ENCODE data around the gene SCGB2A2.

SCGB2A2 gene

GRCh38 chr11:62269654-62270278 lies at the start of gene SCGB2A2:
SCGB2A2 (plus strand) TSS chr11:62270158; CDS start chr11:62270217, 59 bp downstream.
- DNase-seq, result no peak

- no peak for DNase-seq
Measured at GRCh38 chr11:62221498-62221897, 48.5 kb upstream of the SCGB2A2 start.

GRCh38 chr11:62223095-62223494 lies 46.9 kb upstream of the SCGB2A2 start:
- no peak for DNase-seq

DNA sequence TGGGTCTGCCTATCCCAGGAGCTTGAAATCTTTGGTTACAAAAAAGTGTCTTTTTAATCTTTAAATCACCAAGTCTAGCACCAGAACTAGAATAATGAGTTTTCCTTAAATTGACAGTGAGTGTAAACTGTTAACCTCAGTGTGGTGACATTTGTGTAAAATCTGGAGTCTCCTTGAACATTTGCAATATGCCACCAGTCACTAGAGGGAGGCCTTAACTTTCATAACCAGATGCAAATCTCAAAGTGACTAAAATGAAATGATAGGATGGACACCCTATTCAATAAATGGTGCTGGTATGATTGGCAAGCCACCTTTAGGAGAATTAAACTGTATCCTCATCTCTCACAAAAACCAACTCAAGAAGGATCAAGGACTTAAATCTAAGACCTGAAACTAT lies 36.2 kb upstream of the SCGB2A2 start:
- DNase-seq, result no peak

GRCh38 chr11:62236187-62236586 lies 33.8 kb upstream of the SCGB2A2 start:
- DNase-seq, result no peak

DNA sequence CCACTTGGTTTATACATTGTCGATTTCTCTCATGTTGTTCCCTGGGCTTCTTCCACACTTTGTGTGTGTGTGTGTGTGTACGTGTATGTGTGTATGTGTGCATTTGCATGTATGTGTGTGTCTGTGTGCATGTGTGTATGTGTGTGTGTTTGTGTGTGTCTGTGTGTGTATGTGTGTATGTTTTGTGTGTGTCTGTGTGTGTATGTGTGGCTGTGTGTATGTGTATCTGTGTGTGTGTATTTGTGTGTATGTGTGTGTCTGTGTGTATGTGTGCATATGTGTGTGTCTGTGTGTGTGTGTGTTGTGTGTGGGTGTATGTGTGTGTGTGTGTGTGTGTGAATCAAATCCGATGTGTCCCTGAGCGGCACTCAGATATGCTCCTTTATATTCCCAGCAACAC lies 32.5 kb upstream of the SCGB2A2 start:
- DNase-seq, result no peak

DNA sequence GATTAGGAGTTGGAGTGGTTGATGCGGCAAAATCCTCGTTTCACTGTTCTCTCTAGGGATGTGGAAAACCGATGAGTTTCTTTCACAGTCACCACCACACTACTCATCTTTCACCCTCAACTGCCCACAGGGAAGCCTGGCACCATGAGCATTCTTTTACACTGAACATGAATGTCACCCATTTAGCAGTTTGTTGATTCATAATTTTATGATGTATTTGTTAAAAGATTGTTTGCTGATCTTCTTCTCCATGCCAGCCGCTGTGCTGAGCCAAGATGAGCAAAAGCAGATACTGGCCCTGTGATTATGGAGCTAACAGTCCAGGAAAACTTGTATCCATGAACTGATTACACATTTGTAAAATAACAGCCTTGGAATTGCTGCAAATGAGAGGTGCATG lies 31.8 kb upstream of the SCGB2A2 start:
- no peak for DNase-seq

DNA sequence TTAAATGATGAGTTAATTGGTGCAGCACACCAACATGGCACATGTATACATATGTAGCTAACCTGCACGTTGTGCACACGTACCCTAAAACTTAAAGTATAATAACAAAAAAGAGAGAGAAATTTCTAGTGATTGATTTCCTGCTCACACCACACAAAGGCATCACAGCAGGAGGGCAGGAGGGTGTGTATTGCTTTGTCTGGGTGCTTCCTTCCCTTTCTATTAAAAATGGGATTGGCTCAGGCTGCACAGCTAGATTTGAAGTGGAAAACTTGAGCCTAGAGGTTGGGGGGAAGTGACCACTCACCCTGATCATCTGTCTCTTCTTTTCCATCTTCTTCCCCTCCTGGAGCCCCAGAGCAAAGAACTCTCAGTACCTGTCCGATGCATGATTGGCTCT lies 28.9 kb upstream of the SCGB2A2 start:
- DNase-seq, result no peak

DNA sequence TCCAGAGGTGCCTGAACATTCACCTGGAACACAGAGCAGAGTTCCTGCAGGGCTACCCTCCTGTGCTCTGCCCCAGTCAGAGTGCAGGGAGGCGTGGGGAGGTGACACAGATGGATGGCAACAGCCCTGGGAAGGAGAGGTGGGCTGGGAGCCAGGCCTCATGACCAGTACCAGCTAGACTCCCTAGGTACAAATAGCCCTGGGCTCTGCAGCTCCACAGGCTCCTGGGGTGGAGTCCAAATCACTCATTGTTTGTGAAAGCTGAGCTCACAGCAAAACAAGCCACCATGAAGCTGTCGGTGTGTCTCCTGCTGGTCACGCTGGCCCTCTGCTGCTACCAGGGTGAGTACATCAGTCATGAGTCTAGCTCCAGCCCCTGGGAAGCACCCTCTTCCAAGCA lies 27.9 kb upstream of the SCGB2A2 start, which contains the start of gene SCGB1D2:
TSS of gene SCGB1D2 (plus strand) at position 219 of the 400 bp plus-strand sequence. CDS start at position 288, 69 bp downstream.
- no peak for DNase-seq

DNA sequence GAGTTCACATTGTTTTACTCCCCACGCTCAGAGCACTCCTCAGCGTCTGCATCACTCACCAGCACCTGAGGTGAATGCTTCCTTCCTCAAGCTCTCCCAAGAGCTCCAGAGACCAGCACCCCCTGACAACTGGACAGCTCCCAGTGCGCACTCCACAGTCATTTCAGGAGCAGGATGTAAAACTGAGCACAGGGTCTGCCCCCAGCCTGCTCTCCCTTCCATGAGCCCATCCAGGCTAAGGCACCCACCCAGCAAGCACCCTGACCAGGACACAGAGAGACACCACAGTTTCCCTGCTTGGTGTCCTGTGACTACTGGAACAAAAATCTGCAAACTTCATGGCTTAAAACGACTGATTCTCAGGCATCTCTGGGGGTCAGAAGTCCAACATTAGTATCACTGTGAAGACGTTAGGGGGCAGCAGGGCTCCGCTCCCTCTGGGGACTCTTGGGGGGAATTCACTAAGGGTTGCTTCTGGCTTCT lies 24.6 kb upstream of the SCGB2A2 start:
- DNase-seq, result no peak

GRCh38 chr11:62251698-62252097 lies 18.3 kb upstream of the SCGB2A2 start:
- DNase-seq, result no peak

- DNase-seq, result no peak
Measured at GRCh38 chr11:62253999-62254542, 15.9 kb upstream of the SCGB2A2 start.

DNA sequence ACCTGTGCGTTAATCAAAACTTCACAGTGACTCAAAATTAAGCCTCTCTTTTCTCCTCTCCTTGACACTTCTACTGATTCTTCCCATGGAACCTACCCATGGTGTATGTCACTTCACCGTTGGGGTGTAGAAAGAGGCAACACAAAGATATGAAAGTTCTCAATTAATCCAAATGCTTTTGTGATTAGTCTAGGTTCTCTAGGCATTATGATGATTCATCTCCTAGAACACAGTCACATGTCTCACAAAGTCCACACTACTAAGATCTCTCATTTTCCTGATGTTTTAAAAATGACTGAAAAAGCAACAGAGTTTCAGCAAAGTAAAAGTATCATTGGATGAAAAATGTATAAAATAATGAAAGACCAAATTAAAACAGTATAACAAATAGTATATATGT lies 13.7 kb upstream of the SCGB2A2 start:
- no peak for DNase-seq

DNA sequence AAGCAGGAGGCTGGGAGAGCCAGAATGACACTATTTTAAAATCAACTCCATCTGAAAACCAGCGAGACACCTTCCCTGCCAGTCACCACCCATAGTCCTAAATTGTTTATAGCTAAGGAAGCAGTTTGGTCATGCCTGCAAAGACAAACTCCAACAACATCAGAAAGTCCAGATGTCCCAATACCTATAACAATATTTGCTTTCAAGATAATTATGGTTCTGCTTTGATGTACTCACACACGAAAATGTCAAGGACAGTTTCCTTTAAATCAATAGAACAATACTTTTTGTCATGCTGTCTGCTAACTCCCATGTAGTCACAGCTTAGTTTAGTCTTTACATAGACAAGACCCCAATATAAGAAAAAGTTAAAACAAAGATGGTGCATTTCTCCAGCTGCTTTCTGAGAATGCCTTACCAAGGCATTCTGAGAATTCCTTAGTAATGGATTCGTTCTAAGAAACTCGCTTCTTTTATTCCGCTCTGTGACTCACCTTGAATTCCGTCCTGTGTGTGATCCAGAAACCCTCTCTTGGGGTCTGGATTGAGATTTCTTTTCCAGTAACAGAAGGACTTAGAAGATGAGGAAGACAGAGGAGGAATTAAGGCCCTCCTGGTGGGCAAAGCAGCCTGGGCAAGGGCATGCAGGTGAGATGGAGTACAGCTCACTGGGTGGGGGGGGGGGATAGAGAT lies 9.6 kb upstream of the SCGB2A2 start:
- no peak for DNase-seq

DNA sequence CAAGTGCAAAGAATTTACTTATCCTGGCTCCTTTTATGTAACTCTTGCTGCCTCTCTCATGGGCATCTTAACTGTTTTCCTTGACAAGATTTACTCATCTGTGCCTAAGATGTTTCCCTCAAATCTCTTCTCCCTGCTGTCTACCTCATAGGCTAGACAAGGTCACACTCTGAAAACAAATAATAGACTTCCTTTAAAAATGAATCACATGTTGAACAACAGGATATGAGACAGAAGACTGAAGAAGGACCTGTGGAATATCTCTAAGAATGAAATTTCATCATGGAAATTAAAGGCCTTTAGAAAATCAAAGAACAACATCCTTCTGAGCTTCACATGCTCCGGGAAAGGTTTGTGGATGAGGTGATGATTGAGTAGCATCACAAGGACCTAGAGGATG lies 6.0 kb upstream of the SCGB2A2 start:
- no peak for DNase-seq

GRCh38 chr11:62266558-62266957 lies 3.4 kb upstream of the SCGB2A2 start:
- no peak for DNase-seq

GRCh38 chr11:62267050-62267449 lies 2.9 kb upstream of the SCGB2A2 start:
- DNase-seq, result no peak

DNA sequence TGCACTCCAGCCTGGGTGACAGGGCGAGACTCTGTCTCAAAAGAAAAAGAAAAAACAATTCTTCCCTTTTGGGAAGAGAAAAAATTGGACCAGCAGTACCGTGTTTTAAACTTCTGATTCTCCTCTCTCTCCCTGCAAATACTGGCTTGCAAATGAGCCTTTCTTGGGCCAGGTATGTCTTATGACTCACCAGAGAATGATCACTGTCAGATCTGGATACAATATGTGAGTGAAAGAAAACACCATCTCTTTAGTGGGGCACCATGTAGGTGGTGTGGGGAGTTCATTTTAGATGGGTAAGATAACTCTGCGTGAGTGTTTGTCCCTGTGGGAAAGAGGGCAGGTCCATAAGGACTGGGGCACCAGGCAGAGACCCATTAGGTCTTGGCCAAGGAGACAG lies 2.4 kb upstream of the SCGB2A2 start:
- DNase-seq, result no peak

DNA sequence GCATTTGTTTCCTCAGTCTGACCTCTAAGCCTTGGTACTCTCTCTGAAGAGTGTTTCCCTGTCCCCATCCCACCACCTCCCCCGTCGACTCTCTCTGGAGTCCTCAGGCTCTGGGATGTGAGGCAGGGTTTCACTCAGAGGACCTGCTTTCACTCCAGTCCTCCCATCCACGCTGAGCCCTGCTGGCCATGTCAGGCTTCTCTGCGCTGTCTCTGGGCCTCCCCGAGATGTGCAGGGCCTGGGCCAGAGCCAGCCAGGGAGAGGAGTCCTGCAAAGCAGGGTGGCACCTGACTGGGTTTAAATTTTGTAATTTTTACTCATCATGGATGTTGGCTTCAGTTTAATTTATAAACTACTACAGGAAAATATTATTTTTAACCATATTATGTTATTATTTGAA lies 3.3 kb downstream of the SCGB2A2 start:
- DNase-seq, result no peak

DNA sequence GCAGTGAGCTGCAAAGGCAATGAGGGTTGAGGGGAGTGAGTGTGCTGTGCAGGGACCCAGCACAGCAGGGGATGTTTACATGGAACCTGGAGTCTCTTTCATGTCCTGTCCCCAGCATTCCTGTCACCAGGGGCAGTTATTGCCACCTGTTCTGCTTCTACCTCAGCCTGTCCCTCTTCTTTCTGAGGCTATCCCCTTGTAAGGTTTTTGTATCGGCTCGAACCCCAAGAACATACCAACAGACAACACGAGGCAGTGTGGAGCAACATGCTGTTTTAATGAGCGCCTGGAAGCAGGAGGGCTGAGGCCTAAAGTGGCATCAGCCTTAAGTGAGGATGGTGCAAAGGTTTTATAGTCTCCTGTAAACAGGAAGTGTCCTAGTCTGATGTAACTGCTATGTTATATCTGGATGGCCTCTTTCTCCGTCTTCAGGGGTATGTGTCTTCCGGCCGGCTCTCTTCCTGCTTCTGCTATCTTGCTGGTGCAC lies 3.9 kb downstream of the SCGB2A2 start:
- DNase-seq, result no peak

- DNase-seq, result no peak
Measured at GRCh38 chr11:62280452-62280851, 10.5 kb downstream of the SCGB2A2 start.

DNA sequence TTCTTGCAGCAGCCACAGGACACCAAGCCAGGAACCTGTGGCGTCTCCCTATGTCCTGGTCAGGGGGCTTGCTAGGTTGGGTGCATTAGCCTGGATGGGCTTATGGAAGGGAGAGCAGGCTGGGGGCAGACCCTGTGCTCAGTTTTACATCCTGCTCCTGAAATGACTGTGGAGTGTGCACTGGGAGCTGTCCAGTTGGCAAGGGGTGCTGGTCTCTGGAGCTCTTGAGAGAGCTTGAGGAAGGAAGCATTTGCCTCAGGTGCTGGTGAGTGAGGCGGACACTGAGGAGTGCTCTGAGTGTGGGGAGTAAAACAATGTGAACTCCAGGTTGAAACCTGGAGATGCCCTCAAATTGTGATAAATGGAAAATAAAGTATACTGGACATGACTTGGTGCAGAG lies 25.5 kb downstream of the SCGB2A2 start:
- DNase-seq, result no peak

DNA sequence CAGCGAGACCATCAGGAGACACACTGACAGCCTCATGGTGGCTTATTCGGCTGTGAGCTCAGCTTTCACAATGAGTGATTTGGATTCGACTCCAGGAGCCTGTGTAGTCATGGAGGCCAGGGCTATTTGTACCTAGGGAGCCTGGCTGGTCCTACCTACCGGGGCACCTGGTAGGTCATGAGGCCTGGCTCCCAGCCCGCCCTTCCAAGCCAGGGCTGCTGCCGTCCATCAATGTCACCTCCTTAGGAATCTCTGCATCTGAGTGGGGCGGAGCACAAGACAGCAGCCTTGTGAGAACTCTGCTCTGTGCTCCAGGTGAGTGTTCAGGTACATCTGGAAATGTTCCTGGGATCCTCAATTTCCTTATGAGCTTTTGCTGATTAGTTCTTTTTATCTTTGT lies 29.0 kb downstream of the SCGB2A2 start, which contains the start of gene SCGB1D4:
TSS of gene SCGB1D4 (minus strand) at position 101 of the 400 bp plus-strand sequence. CDS start at position 36, 65 bp downstream.
- no peak for DNase-seq

DNA sequence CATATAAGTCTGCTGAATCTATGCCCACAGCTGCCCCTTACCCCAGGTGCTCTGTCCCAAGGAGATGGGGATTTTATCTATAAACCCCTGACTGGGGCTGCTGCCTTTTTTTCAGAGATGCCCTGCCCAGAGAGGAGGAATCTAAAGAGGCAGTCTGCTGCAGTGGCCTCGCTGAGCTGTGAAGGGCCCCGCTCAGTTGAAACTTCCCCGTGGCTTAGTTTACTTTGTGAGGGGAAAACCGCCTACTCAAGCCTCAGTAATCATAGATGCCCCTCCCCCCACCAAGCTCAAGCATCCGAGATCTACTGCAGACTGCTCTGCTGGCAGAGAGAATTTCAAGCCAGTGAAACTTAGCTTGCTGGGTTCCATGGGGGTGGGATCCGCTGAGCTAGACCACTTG lies 36.3 kb downstream of the SCGB2A2 start:
- no peak for DNase-seq
